NCI-H2171 (cell line): Measurements from ENCODE around the gene NIPSNAP2.
A peak's percentile ranks its signal among the peaks of the same experiment; 100 is the strongest.
"Not testable (repeated sequence)": the region's sequence is repeated elsewhere in the genome, so short reads cannot be mapped to it uniquely, and the experiment has no call there.

Experiments
- DNase-seq: peaks from one replicate; lab custom pipeline; 2025; lab: John Stamatoyannopoulos, UW

Gene NIPSNAP2

DNA sequence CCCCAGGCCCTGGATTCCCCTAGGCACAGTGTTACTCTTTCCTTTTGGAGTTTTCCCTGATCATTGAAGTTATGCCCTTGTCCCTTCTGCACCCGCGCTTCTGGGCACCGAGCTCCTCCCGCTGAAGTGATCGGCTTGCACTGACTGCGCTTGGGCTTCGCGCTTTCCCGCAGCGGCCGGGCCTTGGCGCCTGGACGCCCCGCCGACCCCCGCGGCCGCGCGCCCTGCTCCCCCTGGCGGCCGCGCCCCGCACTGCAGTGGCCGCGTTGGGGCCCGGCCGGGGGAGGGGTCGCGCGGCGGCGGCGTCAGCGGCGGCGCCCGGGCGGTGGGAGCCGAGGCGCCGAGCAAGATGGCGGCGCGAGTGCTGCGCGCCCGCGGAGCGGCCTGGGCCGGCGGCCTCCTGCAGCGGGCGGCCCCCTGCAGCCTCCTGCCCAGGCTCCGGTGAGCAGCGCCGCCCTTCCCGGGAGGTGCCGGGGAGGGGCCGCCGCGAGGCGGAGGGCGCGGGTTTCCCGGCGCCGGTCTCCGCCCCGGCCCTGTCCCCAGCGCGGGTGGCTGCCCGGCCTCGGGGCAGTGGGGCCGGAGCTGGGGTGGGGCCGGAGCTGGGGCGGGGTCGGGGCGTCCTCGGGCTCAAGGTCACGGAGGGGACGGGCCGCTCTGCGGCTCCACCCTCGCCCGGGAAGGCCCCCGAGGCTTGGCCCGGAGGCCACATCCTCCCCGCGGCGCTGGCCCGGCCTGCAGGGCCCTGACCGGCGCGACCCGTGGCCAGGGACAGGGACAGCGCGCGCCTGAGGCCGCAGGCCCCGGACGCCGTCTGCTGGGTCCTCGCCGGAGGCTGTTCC lies at the start of gene NIPSNAP2:
Gene NIPSNAP2 (plus strand): TSS at position 325 of the 839 bp plus-strand sequence. CDS start 25 bp downstream, at position 350.
- DNase-seq: peak; percentile 69

GRCh38 chr7:55917771-55918170 lies 46.6 kb upstream of the NIPSNAP2 start:
- no peak for DNase-seq

DNA sequence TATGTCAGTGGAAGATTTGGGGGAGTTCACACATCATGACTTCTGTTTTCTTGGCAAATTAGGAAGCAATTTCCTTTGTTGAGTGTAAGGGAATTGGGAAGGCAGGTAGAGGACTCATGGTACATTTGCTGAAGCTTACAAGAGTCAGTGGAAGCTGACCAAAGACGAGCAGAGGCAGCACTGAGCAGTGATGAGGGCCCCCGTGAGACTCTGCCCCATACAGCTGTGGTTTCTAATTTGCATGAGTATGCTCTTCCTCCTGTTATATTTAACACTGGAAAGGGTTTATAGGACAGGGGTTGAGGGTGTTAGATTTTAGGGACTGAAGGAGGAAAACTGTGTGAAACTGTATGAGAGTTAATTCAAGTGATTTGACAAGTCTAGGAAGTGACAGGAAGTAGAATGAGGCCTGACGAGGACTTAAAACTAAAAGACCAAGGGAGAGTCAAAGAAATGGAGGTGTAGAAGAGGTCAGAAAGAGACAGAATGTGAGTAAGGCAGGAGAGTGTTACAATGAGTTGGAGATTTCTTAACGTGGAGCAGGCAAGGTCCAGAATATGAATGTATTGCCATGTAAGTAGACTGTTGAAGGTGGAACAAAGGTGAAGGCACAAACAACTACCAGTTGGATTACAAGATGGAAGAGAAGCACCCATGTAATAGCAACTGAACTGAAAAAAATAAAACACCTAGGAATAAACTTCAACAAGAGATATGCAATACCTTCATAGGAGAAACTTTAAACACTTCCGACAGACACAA lies 36.2 kb upstream of the NIPSNAP2 start:
- no peak for DNase-seq

DNA sequence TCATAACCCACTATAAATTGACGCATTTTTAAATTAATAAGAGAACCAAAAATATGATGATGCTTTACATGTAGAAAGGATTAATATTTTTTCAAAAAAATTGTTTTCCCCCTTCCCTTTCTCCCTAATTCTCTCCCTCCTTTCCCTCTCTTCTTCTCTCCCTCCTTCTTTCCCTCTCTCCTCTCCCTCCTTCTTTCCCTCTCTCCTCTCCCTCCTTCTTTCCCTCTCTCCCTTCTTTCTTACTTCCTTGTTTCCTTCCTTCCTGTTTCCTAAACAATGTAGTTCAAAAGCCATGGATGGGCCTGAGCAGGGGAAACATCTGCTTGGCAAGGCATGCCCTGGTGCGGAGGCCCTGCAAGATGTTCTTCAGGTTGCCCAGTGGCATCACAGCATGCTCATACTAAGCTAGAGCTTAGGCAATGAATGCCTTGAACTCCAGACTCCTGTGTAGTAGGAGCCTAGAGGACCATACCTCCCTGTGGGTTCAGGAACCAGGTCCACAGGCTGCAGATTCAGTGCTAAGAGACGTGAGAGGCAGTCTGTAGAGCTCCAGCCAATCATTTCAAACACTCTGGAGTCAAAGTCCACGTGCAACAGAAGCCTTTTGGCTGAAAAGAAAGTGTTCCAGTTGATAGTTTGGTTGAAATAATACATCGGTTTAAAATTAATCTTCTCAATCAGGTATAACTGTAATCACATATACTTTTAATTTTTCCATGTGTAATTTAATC lies 32.8 kb upstream of the NIPSNAP2 start:
- DNase-seq: no peak

DNA sequence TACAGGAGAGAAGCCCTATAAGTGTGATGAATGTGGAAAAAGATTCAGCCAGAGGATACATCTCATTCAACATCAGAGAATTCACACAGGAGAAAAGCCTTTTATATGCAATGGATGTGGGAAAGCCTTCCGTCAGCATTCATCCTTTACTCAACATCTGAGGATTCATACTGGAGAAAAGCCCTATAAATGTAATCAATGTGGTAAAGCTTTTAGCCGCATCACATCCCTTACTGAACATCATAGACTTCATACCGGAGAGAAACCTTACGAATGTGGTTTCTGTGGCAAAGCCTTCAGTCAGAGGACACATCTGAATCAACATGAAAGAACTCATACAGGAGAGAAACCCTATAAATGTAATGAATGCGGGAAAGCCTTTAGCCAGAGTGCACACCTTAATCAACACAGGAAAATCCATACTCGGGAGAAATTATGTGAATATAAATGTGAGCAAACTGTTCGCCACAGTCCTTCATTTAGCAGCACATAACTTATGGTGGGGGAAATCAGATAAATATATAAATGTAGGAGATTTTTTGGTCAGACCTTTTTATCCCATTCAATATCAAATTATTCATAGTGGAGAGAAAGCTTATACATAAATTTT lies 24.8 kb upstream of the NIPSNAP2 start:
- no peak for DNase-seq

DNA sequence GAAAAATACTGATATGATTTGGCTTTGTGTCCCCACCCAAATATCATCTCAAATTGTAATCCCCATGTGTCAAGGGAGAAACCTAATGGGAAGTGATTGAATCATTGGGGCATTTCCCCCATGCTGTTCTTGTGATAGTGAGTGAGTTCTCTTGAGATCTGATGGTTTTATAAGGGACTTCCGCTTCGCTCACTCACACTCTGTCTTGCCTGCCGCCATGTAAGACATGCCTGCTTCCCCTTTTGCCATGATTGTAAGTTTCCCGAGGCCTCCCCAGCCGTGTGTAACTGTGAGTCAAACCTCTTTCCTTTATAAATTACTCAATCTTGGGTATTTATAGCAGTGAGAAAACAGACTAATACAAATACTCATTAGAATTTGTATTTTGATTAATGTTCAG lies 17.8 kb upstream of the NIPSNAP2 start:
- no peak for DNase-seq

- DNase-seq: peak; percentile 89
Observed at GRCh38 chr7:55951637-55952351, 12.6 kb upstream of the NIPSNAP2 start, which contains the start of gene MRPS17. MRPS17 (plus strand) TSS chr7:55951877; CDS start chr7:55953196, 1,319 bp downstream.

DNA sequence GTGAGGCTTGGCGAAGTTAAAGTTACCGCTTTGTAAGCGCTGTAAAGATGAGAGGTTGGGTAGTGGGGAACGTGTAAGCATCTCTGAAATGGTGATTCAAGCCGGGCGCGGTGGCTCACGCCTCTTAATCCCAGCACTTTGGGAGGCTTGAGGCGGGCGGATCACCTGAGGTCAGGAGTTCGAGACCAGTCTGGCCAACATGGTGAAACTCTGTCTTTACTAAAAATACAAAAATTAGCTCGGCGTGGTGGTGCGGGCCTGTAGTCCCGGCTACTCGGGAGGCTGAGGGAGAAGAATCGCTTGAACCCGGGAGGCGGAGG lies 12.1 kb upstream of the NIPSNAP2 start:
- DNase-seq: not testable (repeated sequence)

DNA sequence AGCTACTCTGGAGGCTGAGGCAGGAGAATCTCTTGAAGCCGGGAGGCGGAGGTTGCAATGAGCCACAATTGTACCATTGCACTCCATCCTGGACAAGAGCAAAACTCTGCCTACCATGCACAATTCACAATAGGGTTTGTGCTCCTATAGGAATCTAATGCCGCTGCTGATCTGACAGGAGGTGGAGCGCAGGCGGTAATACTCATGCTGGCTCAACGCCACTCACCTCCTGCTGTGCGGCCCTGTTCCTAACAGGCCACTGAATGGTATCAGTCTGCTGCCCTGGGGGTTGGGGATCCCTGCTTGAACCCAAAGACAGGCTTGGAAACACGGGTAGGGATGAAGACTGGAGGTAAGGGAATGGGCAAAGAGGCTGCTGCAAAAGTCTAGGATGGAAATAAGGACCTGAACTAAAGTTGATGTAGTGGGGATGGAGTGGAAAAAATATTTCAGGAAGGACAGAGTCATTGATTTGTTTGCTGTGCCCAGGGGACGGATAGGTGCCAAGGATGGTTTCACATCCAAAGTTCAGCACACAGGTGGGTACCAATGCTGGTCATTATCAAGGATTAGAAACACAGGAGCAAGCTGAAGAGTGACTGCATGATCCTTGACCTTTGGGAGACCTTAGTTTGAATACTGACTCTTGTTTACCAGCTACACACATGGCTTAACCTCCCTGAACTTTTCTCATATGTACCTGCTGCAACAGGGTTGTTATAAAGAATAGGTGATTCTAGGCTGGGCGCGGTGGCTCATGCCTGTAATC lies 10.5 kb upstream of the NIPSNAP2 start:
- DNase-seq: no peak

DNA sequence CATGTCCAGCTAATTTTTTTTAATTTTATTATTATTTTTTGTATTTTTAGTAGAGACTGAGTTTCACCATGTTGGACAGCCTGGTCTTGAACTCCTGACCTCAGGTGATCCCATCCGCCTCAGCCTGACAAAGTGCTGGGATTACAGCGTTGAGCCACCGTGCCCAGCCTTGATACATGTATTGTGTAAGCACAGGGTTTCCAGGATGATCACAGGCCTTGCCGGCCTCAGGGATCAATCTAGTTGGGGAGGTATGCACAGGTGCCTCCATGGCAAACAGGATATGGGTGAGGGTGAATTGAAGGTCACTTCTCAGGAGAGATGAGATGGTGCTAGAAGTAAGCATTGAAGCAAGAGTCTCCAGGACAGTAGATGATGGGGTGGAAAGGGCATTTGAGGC lies 7.2 kb upstream of the NIPSNAP2 start:
- DNase-seq: no peak

GRCh38 chr7:55962014-55962413 lies 2.4 kb upstream of the NIPSNAP2 start:
- DNase-seq: no peak

GRCh38 chr7:55963584-55964168 lies 709 bp upstream of the NIPSNAP2 start:
- no peak for DNase-seq

- DNase-seq: no peak
Observed at GRCh38 chr7:55965100-55965470, 700 bp downstream of the NIPSNAP2 start.

DNA sequence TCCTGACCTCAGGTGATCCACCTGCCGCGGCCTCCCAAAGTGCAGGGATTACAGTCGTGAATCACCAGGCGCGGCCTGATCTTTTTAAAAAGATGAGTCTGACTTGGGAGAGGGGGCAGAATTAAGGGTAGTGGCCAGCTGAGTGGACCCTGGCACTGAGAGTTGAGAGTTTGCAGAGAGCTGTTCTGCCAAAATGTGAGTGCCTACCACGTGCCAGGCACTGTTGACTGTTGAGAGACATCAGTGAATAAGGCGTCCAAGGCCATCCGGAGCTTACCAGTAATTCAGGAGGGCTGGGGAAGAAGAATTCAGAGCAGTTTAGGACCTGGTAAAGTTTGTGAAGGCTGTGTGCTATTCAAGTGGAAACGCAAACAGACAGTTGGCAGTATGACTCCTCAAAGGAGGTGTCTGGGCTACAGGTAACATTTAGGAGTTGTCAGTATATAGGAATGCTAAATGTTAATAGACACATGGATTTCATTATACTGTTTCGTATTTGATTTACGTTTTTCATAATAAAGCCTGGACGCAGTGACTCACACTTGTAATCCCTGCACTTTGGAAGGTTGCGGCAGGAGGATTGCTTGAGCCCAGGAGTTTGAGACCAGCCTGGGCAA lies 1.5 kb downstream of the NIPSNAP2 start:
- no peak for DNase-seq

DNA sequence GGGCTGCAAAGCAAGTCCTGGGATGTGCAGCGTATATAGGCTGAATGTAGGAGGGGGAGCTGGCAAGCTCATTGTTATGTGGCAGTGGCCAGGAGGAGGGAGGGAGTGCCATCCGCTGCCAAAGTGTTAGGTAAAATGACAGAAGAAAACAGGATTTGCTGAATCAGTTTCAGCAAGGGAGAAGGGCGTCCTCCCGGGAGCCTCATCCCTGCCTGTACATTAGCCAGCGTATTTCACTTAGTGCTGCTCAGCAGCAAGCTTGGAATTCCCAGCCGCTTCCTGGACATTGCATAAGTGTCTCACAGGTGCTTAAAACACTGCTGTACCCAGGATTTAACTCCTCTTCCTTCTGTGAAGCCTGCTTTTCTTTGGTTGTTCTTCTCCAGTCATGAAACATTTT lies 2.5 kb downstream of the NIPSNAP2 start:
- no peak for DNase-seq

GRCh38 chr7:55969391-55969790 lies 5.0 kb downstream of the NIPSNAP2 start:
- no peak for DNase-seq

- no peak for DNase-seq
Observed at GRCh38 chr7:55970561-55970960, 6.2 kb downstream of the NIPSNAP2 start.

GRCh38 chr7:55970978-55971377 lies 6.6 kb downstream of the NIPSNAP2 start:
- DNase-seq: no peak

- no peak for DNase-seq
Observed at GRCh38 chr7:55973747-55974250, 9.4 kb downstream of the NIPSNAP2 start.
